Colonic mucosa (tissue), 4 donors: ENCODE results near the gene RPUSD1. TPM values are rescaled to one million over a fixed set of nuclear protein-coding genes. Genes with fewer than 3 reads are reported as not detected.
"Not testable (repeated sequence)": the region's sequence is repeated elsewhere in the genome, so short reads cannot be mapped to it uniquely, and the experiment has no call there.

Source experiments
- DNase-seq: peaks from one replicate; pipeline ENCODE4 v3.0.0-alpha.2; 2020
- H3K27ac ChIP-seq: fragments of 200-600 bp; one replicate; pipeline ENCODE4 v1.8.0; 2021
- H3K27me3 ChIP-seq: fragments of 200-600 bp; one replicate; pipeline ENCODE4 v1.8.0; 2021
- H3K36me3 ChIP-seq: fragments of 200-600 bp; one replicate; pipeline ENCODE4 v1.8.0; 2021
- H3K4me1 ChIP-seq: fragments of 200-600 bp; one replicate; pipeline ENCODE4 v1.8.0; 2021; ENCODE audit warnings: mild to moderate bottlenecking
- H3K4me3 ChIP-seq: fragments of 200-600 bp; one replicate; pipeline ENCODE4 v1.8.0; 2021
- H3K9ac ChIP-seq, 2 donors: one replicate each; pipeline ENCODE4 v1.7.0; 2013; ENCODE audit warnings: control low read depth in 2 of 2, low read depth in 2 of 2, low read length in 2 of 2
- H3K9me3 ChIP-seq: fragments of 200-600 bp; one replicate; pipeline ENCODE4 v1.8.0; 2021
- CTCF ChIP-seq: fragments of 200-600 bp; IDR thresholded peaks from one replicate; pipeline ENCODE4 v1.8.0; 2022; ENCODE audit warnings: antibody characterized with exemption, mild to moderate bottlenecking
- intact Hi-C: fragments of 100-400 bp; cut with DNase I; formaldehyde crosslinking; loops from one replicate; pipeline ENCODE4 v1.14.1; 2022
- total RNA-seq, 2 donors: library from RNA; stranded (reverse); fragmentation: NEBNext Ultra II Directional in 1 of 2; extraction: Animal tissue kit (Norgen Biotek cat#: 25700) in 1 of 2; gene quantifications; one replicate each; pipeline ENCODE4 v1.2.1, GENCODE V29; 2021
- donor health status: healthy.
- donor health status: DM: no; HTN: no; CAD: no.
- donor health status: DM: no; HTN: no; CAD: no.

RPUSD1 gene
- total RNA-seq, 2 donors from 2014 or later: 17.3 to 35.6 TPM

DNA sequence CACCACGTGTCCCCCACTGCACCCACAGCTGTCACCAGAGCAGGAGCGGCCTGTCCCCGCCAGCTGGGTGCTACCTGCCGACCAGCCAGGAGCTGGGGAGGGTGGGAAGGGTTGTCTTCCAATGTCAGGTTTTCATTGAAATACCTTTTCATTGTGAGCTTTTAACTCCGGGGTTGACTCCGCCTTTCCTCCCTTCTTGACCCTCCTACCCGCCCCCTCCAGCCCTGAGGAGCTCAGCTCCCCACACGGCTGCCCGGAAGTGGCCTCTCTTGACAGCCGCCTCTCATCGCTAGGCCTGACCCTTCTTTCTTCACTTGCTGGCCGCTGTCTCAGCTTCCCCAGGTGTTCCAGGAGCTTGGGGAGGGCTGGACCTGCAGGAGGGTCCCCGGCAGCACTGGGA, 33.6 kb upstream of the RPUSD1 start:
- H3K9ac ChIP-seq: no peak overlapping the region
- no peaks in the 10 kb centered on the region for H3K36me3 ChIP-seq
- no peaks in the 10 kb centered on the region for H3K9me3 ChIP-seq
- no peaks in the 10 kb centered on the region for H3K4me1 ChIP-seq
- no peak overlapping the region for H3K4me3 ChIP-seq
- H3K27me3 ChIP-seq: peaks cover 6% of the 10 kb centered on the region
- intact Hi-C loops: no loop called here
- TF ChIP-seq CTCF: no peak
- DNase-seq: no peak
- H3K27ac ChIP-seq: no peak overlapping the region

DNA sequence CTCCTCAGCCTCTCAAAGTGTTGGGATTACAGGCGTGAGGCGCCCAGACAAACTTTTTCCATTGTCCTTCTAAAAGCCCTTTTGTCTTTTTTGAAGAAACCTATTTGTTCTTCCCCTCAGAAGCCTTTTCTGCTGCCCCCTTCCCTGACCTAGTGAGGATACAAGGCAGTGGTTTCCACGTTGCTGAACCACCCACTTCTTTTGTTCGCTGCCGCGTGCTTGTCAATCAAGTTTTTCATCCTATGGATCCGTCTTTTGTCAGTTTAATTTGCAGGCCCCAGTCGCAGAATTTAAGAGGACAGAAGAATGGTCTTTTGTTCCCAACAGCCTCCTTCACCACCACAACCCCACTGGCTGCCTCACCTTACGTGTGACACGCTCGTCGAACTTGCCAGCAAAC, 32.6 kb upstream of the RPUSD1 start:
- intact Hi-C loops: no loop called here
- Histone ChIP-seq H3K27me3 (peaks cover 6% of the 10 kb centered on the region), H3K36me3 (no peaks in the 10 kb centered on the region), H3K27ac (no peak overlapping the region), H3K4me3 (no peak overlapping the region), H3K9ac (no peak overlapping the region), H3K9me3 (no peaks in the 10 kb centered on the region), H3K4me1 (no peaks in the 10 kb centered on the region)
- no peak for TF ChIP-seq CTCF
- DNase-seq: no peak

DNA sequence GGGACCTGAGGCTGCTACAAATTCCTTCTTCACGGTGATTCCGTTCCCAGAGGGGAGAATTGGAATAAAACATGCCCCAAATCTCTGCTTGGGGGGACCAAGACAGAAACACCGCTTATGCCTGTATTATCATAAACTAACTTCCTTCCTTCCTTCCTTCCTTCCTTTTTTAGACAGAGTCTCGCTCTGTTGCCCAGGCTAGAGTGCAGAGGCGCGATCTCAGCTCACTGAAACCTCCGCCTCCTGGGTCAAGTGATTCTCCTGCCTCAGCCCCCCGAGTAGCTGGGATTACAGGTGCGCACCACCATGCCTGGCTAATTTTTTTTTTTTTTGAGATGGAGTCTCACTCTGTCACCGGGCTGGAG, 31.8 kb upstream of the RPUSD1 start:
- H3K27ac ChIP-seq, H3K9me3 ChIP-seq, H3K36me3 ChIP-seq, DNase-seq, H3K4me1 ChIP-seq, H3K27me3 ChIP-seq, H3K9ac ChIP-seq, H3K4me3 ChIP-seq, intact Hi-C loops: not testable (repeated sequence)

- H3K9ac ChIP-seq: no peak overlapping the region
- no peaks in the 10 kb centered on the region for H3K9me3 ChIP-seq
- no peaks in the 10 kb centered on the region for H3K36me3 ChIP-seq
- no peak overlapping the region for H3K27ac ChIP-seq
- H3K27me3 ChIP-seq: peaks cover 6% of the 10 kb centered on the region
- TF ChIP-seq CTCF: no peak
- intact Hi-C loops: no loop called here
- no peak overlapping the region for H3K4me3 ChIP-seq
- no peaks in the 10 kb centered on the region for H3K4me1 ChIP-seq
- DNase-seq: no peak
These were observed 31.3 kb upstream of the RPUSD1 start for GRCh38 chr16:819336-820043.

DNA sequence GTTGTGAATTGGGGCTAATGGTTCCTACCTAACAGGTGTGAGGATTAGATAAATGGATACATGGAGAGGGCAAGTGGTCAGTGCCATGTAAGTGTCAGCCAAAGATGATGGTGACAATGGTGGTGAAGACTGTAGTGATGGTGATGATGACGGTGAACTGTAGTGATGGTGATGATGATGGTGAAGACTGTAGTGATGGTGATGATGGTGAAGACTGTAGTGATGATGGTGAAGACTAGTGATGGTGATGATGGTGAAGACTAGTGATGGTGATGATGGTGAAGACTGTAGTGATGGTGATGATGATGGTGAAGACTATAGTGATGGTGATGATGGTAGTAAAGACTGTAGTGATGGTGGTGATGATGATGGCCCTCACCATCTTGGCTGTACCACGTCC, 30.4 kb upstream of the RPUSD1 start:
- Histone ChIP-seq H3K27me3 (peaks cover 10% of the 10 kb centered on the region), H3K27ac (no peak overlapping the region), H3K9me3 (no peaks in the 10 kb centered on the region), H3K36me3 (no peaks in the 10 kb centered on the region), H3K4me3 (no peak overlapping the region), H3K9ac (no peak overlapping the region), H3K4me1 (no peaks in the 10 kb centered on the region)
- no peak for TF ChIP-seq CTCF
- intact Hi-C loops: no loop called here
- DNase-seq: no peak

DNA sequence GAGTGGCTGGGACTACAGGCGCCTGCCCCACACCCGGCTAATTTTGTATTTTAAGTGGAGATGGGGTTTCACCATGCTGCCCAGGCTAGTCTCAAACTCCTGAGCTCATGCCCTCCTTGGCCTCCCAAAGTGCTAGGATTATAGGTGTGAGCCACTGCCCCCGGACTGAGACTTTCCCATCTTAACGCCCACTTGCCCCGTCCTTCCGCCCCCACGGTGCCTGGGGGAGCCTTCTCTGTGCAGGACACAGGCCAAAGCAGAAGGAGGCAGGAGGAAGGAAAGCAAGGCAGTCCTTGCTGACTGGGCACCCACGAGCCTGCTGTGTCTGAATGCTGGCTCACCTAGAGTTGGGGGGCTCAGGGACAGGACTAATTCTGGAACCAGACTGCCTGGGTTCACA, 30.0 kb upstream of the RPUSD1 start:
- no peaks in the 10 kb centered on the region for H3K36me3 ChIP-seq
- no peaks in the 10 kb centered on the region for H3K4me1 ChIP-seq
- H3K9me3 ChIP-seq: no peaks in the 10 kb centered on the region
- no peak for DNase-seq
- no peak overlapping the region for H3K27ac ChIP-seq
- no peak overlapping the region for H3K9ac ChIP-seq
- H3K4me3 ChIP-seq: no peak overlapping the region
- TF ChIP-seq CTCF: no peak
- intact Hi-C loops: no loop called here
- peaks cover 15% of the 10 kb centered on the region for H3K27me3 ChIP-seq
